ENCODE measurements around the gene MRPS6. TPM values are rescaled to one million over a fixed set of nuclear protein-coding genes. Genes with fewer than 3 reads are reported as not detected.
A peak's percentile ranks its signal among the peaks of the same experiment; 100 is the strongest.

Gene MRPS6
- polyA plus RNA-seq (2012; ENCODE audit: low read depth, missing spikeins), result 91.7 TPM

DNA sequence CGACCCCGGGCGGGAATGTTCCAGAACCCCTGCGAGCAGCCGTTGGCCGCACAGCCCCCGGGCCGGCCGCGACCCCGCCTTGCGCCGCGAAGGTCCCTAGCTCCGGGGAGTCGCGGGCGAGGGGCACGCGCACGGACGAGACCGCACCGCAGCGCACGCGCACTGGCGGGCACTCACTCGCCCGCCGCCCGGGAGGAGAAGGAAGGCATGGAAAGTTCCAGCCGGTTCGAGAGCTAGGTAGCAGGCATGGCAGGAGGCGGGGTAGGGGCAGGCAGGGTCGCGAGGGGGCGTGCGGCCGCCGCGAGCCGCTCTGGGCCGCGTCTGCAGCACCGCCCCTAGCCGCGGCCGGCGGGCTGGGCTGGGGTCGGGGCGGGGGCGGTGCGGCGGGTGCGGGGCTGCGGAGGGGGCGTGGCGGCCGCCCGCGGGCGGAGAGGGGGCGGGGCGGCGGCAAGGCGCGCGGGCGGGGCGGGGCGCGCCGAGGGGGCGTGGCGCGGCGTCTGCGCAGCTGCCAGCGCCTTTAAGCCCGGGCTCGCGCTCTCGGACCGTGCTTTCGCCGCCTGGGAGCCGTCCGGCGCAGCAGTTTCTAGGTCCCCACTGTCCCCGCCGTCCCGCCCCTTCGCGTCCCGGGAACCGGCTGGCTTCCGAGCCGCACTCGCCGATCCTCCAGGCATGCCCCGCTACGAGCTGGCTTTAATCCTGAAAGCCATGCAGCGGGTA lies at the start of gene MRPS6, which contains the start of gene SLC5A3:
Gene MRPS6 (plus strand): TSS at position 547 of the 717 bp plus-strand sequence. CDS start 123 bp downstream, at position 670.
Gene SLC5A3 (plus strand): TSS at position 547 of the 717 bp plus-strand sequence. CDS start 21,621 bp downstream, outside the sequence.
- FAIRE-seq, result peak; percentile 87
- DNase-seq (ENCODE audit: insufficient read length, low spot score), result peak; percentile 74
- TF ChIP-seq SPI1 (IDR thresholded peaks at IDR 0.05; ENCODE audit: low read depth, low read length) (no peak), PAX5 (IDR thresholded peaks at IDR 0.05; ENCODE audit: insufficient read depth, low read length, severe bottlenecking) (no peak), POLR2AphosphoS5 (IDR thresholded peaks at IDR 0.05; ENCODE audit: low read depth, low read length) (peak; percentile 96), TAF1 (IDR thresholded peaks at IDR 0.05; ENCODE audit: low read depth, low read length) (peak; percentile 79), POU2F2 (IDR thresholded peaks at IDR 0.05; ENCODE audit: low read depth, low read length) (peak; percentile 70), POLR2A (IDR thresholded peaks at IDR 0.05; ENCODE audit: low read depth, low read length) (peak; percentile 95)

DNA sequence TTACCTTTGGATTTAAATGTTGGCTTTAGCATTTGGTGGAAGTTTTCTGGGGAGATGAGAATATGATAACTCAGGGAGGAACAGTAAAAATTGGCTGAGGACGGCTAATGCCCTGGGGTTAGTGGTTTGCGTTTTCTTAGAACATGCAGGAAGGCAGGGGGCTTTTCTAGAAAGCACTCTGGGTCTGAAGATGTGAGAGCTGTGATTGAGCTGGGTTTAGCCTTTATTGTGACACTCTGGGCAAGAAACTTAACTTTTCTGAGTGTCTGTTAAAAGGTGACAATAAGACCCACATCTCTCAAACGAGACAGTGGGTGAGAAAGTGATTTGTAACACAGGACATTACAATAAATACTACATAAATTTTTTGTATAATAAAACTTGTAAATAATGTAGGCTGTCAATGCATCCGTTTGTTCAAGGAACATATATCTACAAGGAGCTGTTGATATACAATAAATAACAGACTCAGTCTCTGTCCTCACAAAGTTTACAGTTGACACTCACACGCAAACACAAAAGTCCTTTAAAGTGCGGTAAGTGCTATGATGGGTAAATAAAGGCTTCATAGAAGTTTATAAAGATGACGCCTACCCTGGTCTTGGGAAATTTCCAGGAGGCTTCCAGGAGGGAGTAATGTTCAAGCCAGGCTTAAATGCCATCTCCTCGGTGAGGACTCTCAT lies 49.5 kb upstream of the MRPS6 start:
- DNase-seq (ENCODE audit: insufficient read length, low spot score), result no peak
- TF ChIP-seq POLR2A (IDR thresholded peaks at IDR 0.05; ENCODE audit: low read depth, low read length) (no peak), PAX5 (IDR thresholded peaks at IDR 0.05; ENCODE audit: insufficient read depth, low read length, severe bottlenecking) (no peak), SPI1 (IDR thresholded peaks at IDR 0.05; ENCODE audit: low read depth, low read length) (no peak)
- no peak for FAIRE-seq

DNA sequence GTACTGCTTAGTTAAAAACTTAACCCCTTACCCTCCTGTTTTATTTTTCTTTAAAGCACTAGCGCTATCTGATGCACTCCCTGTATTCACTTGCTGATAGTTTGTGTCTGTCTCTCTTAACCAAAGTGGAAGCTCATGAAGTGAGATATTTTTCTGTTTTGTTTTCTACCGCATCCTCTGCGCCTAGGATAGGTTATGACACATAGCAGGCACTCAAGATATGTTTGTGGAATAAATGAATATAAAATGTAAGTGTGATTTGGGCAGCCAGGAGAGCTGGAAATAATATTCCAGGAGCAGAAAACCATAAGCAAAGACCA lies 49.0 kb upstream of the MRPS6 start:
- DNase-seq (ENCODE audit: insufficient read length, low spot score), result no peak
- no peak for FAIRE-seq
- no peak for TF ChIP-seq POU2F2 (IDR thresholded peaks at IDR 0.05; ENCODE audit: low read depth, low read length)
- no peak for TF ChIP-seq TAF1 (IDR thresholded peaks at IDR 0.05; ENCODE audit: low read depth, low read length)
- no peak for TF ChIP-seq SPI1 (IDR thresholded peaks at IDR 0.05; ENCODE audit: low read depth, low read length)
- no peak for TF ChIP-seq POLR2AphosphoS5 (IDR thresholded peaks at IDR 0.05; ENCODE audit: low read depth, low read length)
- no peak for TF ChIP-seq PAX5 (IDR thresholded peaks at IDR 0.05; ENCODE audit: insufficient read depth, low read length, severe bottlenecking)
- no peak for TF ChIP-seq POLR2A (IDR thresholded peaks at IDR 0.05; ENCODE audit: low read depth, low read length)

DNA sequence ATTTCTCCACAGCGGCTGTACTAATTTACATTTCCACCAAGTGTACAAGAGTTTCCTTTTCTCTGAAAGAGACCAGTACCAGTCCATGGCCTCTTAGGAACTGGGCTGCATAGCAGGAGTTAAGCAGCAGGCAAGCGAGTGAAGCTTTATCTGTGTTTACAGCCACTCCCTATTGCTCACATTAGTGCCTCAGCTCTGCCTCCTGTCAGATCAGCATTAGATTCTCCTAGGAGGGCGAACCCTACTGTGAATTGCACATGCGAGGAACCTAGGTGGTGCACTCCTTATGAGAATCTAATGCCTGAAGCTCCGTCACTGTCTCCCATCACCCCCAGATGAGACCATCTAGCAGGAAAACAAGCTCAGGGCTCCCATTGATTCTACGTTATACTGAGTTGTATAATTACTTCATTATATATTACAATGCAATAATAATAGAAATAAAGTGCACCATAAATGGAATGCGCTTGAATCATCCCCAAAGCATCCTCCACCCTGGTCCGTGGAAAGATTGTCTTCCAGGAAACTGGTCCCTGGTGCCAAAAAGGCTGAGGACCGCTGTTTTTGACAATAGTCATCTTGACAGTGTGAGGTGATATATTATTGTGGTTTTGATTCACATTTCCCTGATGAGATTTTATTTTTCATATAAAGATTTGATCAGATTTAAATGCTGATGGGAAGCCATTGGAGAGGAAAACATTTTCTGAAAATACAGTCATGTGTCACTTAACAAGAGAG lies 45.5 kb upstream of the MRPS6 start:
- no peak for FAIRE-seq
- DNase-seq (ENCODE audit: insufficient read length, low spot score), result no peak
- TF ChIP-seq POLR2A (IDR thresholded peaks at IDR 0.05; ENCODE audit: low read depth, low read length) (no peak), PAX5 (IDR thresholded peaks at IDR 0.05; ENCODE audit: insufficient read depth, low read length, severe bottlenecking) (no peak), SPI1 (IDR thresholded peaks at IDR 0.05; ENCODE audit: low read depth, low read length) (no peak), POU2F2 (IDR thresholded peaks at IDR 0.05; ENCODE audit: low read depth, low read length) (no peak), POLR2AphosphoS5 (IDR thresholded peaks at IDR 0.05; ENCODE audit: low read depth, low read length) (no peak), TAF1 (IDR thresholded peaks at IDR 0.05; ENCODE audit: low read depth, low read length) (no peak)

DNA sequence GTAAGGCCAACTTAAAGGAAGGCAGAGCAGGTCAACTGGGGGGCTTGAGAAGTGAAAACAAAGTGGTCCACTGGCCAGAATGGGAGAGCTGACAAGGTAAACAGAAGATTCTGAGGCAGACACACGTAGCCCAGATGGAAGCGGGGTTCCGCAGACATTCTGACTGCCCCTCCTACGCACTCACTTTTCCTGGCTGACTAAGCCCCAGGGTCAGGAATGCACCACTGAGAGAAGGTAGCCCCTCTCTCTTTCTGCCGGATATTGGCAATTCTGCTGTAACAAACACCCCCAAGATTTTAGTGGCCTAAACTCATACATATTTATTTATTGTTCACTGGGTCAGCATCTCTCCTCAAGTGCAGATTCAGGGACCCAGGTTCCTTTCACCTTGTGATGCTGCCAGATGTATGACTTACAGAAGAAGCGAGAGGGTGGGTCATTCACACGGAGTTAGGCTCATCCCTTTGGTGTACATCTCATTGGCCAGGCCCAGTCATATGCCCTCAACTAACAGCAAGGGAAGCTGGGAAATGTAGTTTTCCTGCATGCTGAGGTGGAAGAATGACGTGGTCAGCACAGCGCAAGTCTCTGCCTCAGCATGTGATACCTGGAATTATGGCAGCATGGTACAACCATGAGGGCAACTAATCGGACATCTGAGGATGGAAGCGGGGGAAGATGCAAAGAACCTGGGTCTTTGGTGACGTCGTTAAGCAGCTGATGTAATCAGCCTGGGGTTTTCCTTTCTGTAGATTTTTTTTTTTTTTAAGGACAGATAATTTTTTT lies 43.4 kb upstream of the MRPS6 start:
- DNase-seq (ENCODE audit: insufficient read length, low spot score), result no peak
- TF ChIP-seq POLR2A (IDR thresholded peaks at IDR 0.05; ENCODE audit: low read depth, low read length) (no peak), POU2F2 (IDR thresholded peaks at IDR 0.05; ENCODE audit: low read depth, low read length) (no peak), SPI1 (IDR thresholded peaks at IDR 0.05; ENCODE audit: low read depth, low read length) (no peak), POLR2AphosphoS5 (IDR thresholded peaks at IDR 0.05; ENCODE audit: low read depth, low read length) (no peak), PAX5 (IDR thresholded peaks at IDR 0.05; ENCODE audit: insufficient read depth, low read length, severe bottlenecking) (no peak), TAF1 (IDR thresholded peaks at IDR 0.05; ENCODE audit: low read depth, low read length) (no peak)
- no peak for FAIRE-seq

DNA sequence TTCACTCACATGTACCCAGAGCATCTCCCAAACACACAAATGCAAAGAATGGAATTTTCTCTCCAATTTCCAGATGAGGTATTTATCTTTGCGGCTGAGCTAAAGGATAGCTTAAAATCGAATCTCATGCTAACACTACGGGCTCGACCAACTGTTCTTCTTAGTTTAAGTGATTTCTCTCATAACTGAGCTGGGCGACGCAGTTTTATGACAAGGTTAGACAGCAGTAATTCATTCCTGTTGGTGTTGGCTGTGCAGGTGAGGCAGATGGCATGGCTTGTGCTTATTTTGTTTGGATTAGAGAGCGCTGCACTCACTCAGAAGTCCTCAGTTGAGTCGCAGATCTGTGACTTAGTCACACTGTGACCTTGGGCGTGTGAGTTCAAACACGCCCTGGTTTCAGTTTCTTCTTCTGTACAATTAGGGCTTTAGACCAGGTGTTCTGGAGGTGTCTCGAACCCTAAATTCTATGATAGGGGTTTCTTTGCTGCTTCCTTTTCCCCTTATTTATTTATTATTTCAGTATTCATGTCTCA lies 41.5 kb upstream of the MRPS6 start:
- DNase-seq (ENCODE audit: insufficient read length, low spot score) (no peak), FAIRE-seq (peak; percentile 51)
- TF ChIP-seq TAF1 (IDR thresholded peaks at IDR 0.05; ENCODE audit: low read depth, low read length), result no peak
- TF ChIP-seq POLR2AphosphoS5 (IDR thresholded peaks at IDR 0.05; ENCODE audit: low read depth, low read length), result no peak
- TF ChIP-seq POLR2A (IDR thresholded peaks at IDR 0.05; ENCODE audit: low read depth, low read length), result no peak
- TF ChIP-seq SPI1 (IDR thresholded peaks at IDR 0.05; ENCODE audit: low read depth, low read length), result no peak
- TF ChIP-seq POU2F2 (IDR thresholded peaks at IDR 0.05; ENCODE audit: low read depth, low read length), result no peak
- no peak for TF ChIP-seq PAX5 (IDR thresholded peaks at IDR 0.05; ENCODE audit: insufficient read depth, low read length, severe bottlenecking)

DNA sequence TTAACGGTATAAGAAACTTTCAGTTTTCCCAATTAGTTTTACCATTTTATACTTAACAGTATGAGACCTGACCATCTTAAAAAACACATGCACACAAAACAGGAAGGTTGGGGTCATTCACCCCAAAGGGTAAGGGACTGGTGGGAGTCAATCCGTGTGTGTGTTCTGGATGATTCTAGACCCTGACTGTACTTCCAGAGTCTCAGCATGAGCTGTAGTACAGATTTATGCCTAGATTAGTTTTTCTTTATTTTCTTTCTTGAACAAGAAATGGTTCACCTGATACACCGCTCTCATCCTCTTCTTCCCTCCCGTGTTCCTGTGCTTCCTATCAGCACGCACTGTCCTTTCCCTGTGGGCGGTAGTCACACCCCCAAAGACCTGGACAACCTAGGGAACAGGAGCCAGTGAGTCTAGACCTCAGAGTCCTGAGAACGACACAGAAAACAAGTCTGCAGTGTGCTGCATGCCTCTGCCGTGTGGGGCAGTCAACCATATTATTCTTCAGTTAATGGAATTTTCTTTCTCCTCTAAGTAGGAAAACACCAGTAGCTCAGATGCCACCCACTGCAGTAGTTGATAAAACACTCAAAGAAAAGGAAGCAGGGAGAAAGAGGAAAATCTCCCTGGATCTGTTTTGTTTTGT lies 38.9 kb upstream of the MRPS6 start:
- DNase-seq (ENCODE audit: insufficient read length, low spot score), result no peak
- TF ChIP-seq SPI1 (IDR thresholded peaks at IDR 0.05; ENCODE audit: low read depth, low read length) (no peak), TAF1 (IDR thresholded peaks at IDR 0.05; ENCODE audit: low read depth, low read length) (no peak), POLR2AphosphoS5 (IDR thresholded peaks at IDR 0.05; ENCODE audit: low read depth, low read length) (no peak), POU2F2 (IDR thresholded peaks at IDR 0.05; ENCODE audit: low read depth, low read length) (no peak), PAX5 (IDR thresholded peaks at IDR 0.05; ENCODE audit: insufficient read depth, low read length, severe bottlenecking) (no peak), POLR2A (IDR thresholded peaks at IDR 0.05; ENCODE audit: low read depth, low read length) (no peak)
- no peak for FAIRE-seq
